Psoas muscle (tissue), 8 donors: ENCODE data around the gene CDK19. TPM values are rescaled to one million over a fixed set of nuclear protein-coding genes. Genes with fewer than 3 reads are reported as not detected.

Experiments
- ATAC-seq, 4 donors: fragments of 200-7000 bp; cut with Tn5 transposase; one replicate each; pipeline ENCODE4 v1.9.1; 2020; ENCODE audit warnings: moderate library complexity in 3 of 4, mild to moderate bottlenecking in 2 of 4
- DNase-seq, 2 donors: peaks; one replicate each; pipeline ENCODE4 v3.0.0-alpha.2; 2020
- H3K27ac ChIP-seq: fragments of 200-600 bp; one replicate; pipeline ENCODE4 v1.8.0; 2022
- H3K27me3 ChIP-seq, 3 donors: fragments of 200-600 bp in 1 of 3; one replicate each; pipeline versions ENCODE4 v1.6.1 to v1.8.0; 2013 to 2022; ENCODE audit warnings: low read length in 2 of 3, mild to moderate bottlenecking in 2 of 3, moderate library complexity in 1 of 3; ENCODE audit not compliant: insufficient read depth in 3 of 3
- H3K36me3 ChIP-seq, 2 donors: fragments of 200-600 bp in 1 of 2; one replicate each; pipeline versions ENCODE4 v1.6.1 to v1.8.0; 2013 to 2022; ENCODE audit warnings: low read depth in 1 of 2, mild to moderate bottlenecking in 1 of 2, moderate library complexity in 1 of 2; ENCODE audit not compliant: insufficient read depth in 1 of 2
- H3K4me1 ChIP-seq: fragments of 200-600 bp; one replicate; pipeline ENCODE4 v1.8.0; 2022
- H3K4me3 ChIP-seq: fragments of 200-600 bp; one replicate; pipeline ENCODE4 v1.8.0; 2022; ENCODE audit warnings: mild to moderate bottlenecking
- H3K9me3 ChIP-seq: fragments of 200-600 bp; one replicate; pipeline ENCODE4 v1.8.0; 2022
- WGBS, 3 donors: extraction: QIAGEN DNeasy Blood & Tissue Kit; methylation state at CpG; one replicate each; pipeline versions ENCODE4 v1.1.6 to v1.1.7; 2013; 5-methylcytosine and 5-hydroxymethylcytosine counted together
- intact Hi-C, 2 donors: fragments of 100-400 bp; cut with DNase I; formaldehyde crosslinking; loops; one replicate each; pipeline versions ENCODE4 v1.11.0 to v1.14.2; 2022
- polyA plus RNA-seq, 3 donors: library from polyadenylated mRNA; stranded (reverse); fragments of 200-250 nt; gene quantifications; one replicate each; pipeline ENCODE4 v1.2.3, GENCODE V29; 2013
- total RNA-seq, 4 donors: library from RNA; stranded (reverse); fragmentation: NEBNext Ultra II Directional in 2 of 4; extraction: Animal tissue kit (Norgen Biotek cat#: 25700) in 2 of 4; gene quantifications; one replicate each; pipeline versions ENCODE4 v1.2.1 to v1.2.4, GENCODE V29; 2021 to 2023
- TF ChIP-seq, protein P1 (sequence below): fragments of 200-600 bp; IDR thresholded peaks from one replicate; pipeline ENCODE4 v1.8.0; 2022; ENCODE audit warnings: antibody characterized with exemption
- donor health status: healthy with polysubstance abuse.
- donor health status: DM: no; HTN: no; CAD: no; lungs with moderate emphysema.
- donor health status: Bipolar disorder and iron deficiency.
- donor health status: healthy.
- donor health status: DM: yes; HTN: yes; CAD: no.
- donor health status: DM: no; HTN: no; CAD: no.
- donor health status: DM: no; HTN: no; CAD: no.
- donor health status: DM: yes; HTN: yes; CAD: no.

Gene CDK19
- total and polyA plus RNA-seq, 7 donors: 2.2 to 11.6 (median 5.5) TPM

DNA sequence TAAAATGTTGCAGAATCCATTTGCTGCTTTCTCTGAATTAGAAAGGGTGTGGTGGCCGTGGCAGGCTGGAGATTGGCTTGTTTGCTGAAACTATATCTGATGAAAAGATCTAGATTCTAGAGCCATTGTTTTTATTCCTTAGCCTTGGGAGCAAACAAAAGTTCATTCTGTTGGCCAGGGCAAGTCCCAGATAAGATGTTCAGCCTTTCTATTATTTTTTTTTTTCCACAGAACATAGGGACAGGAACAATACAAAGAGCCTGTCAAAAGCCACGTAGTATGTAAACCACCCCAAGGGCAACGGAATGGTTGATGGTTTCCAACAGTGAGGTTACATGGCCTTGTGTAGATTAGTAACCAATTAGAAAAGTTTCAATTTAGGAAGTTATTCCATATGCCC, 218.9 kb downstream of the CDK19 start:
- no peak for DNase-seq
- no peak overlapping the region for H3K27ac ChIP-seq
- no peaks in the 10 kb centered on the region for H3K4me1 ChIP-seq
- intact Hi-C loops: no loop called here
- H3K27me3 ChIP-seq: peaks cover 0 to 4% (median 0%) of the 10 kb centered on the region in 3 donors
- ATAC-seq: no peak
- no peaks in the 10 kb centered on the region for H3K9me3 ChIP-seq
- WGBS, 3 donors: 71 to 75% (median 74%) methylated on average over 3 of the region's 3 CpGs
- TF ChIP-seq, protein P1, sequence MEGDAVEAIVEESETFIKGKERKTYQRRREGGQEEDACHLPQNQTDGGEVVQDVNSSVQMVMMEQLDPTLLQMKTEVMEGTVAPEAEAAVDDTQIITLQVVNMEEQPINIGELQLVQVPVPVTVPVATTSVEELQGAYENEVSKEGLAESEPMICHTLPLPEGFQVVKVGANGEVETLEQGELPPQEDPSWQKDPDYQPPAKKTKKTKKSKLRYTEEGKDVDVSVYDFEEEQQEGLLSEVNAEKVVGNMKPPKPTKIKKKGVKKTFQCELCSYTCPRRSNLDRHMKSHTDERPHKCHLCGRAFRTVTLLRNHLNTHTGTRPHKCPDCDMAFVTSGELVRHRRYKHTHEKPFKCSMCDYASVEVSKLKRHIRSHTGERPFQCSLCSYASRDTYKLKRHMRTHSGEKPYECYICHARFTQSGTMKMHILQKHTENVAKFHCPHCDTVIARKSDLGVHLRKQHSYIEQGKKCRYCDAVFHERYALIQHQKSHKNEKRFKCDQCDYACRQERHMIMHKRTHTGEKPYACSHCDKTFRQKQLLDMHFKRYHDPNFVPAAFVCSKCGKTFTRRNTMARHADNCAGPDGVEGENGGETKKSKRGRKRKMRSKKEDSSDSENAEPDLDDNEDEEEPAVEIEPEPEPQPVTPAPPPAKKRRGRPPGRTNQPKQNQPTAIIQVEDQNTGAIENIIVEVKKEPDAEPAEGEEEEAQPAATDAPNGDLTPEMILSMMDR: no peak
- H3K36me3 ChIP-seq: no peaks in the 10 kb centered on the region
- no peak overlapping the region for H3K4me3 ChIP-seq

DNA sequence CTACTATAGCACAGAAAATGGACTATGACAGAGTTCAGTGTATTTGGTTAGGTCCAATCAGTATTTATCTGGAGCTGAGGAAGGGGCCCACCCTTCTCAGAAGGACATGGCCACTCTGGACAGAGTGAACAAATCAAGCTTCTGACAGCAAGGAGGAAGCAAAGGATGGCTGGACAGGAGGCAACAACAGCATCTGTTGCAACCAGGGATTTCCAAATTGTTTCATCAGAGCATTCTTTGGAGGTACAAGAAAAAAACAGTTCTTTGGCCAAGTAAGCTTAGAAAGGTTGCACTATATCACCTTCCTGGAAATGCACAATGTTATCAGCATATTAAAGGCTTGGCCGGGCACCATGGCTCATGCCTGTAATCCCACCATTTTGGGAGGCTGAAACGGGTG, 220.2 kb downstream of the CDK19 start:
- H3K9me3 ChIP-seq: no peaks in the 10 kb centered on the region
- 87 to 97% (median 90%) methylated on average over 2 of the region's 2 CpGs for WGBS, 3 donors
- peaks cover 0 to 4% (median 0%) of the 10 kb centered on the region in 3 donors for H3K27me3 ChIP-seq
- no peaks in the 10 kb centered on the region for H3K4me1 ChIP-seq
- TF ChIP-seq, protein P1: no peak
- no peak overlapping the region for H3K27ac ChIP-seq
- H3K36me3 ChIP-seq: no peaks in the 10 kb centered on the region
- ATAC-seq (no peak), DNase-seq (no peak)
- intact Hi-C loops: no loop called here
- no peak overlapping the region for H3K4me3 ChIP-seq

DNA sequence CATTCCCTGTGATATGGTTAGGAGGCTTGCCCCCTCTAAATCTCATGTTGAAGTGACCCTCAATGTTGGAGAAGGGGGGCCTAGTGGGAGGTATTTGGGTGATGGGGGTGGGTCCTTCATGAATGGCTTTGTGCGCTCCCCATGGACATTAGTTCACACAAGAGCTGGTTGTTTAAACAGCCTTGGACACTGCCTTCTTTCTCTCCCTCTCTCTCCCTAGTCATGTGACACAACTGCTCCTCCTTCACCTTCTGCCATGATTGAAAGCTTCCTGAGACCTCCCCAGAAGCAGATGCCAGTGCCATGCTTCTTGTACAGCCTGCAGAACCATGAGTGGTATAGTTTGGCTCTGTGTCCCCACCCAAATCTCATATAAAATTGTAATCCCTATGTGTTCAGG, 221.6 kb downstream of the CDK19 start:
- no peaks in the 10 kb centered on the region for H3K36me3 ChIP-seq
- DNase-seq (no peak), ATAC-seq (no peak)
- H3K27ac ChIP-seq: no peak overlapping the region
- H3K27me3 ChIP-seq: peaks cover 0 to 4% (median 0%) of the 10 kb centered on the region in 3 donors
- no peaks in the 10 kb centered on the region for H3K9me3 ChIP-seq
- intact Hi-C loops: no loop called here
- H3K4me3 ChIP-seq: no peak overlapping the region
- no peaks in the 10 kb centered on the region for H3K4me1 ChIP-seq
- TF ChIP-seq, protein P1: no peak
- WGBS, 3 donors: 93 to 100% (median 100%) methylated on average over 1 of the region's 1 CpG

DNA sequence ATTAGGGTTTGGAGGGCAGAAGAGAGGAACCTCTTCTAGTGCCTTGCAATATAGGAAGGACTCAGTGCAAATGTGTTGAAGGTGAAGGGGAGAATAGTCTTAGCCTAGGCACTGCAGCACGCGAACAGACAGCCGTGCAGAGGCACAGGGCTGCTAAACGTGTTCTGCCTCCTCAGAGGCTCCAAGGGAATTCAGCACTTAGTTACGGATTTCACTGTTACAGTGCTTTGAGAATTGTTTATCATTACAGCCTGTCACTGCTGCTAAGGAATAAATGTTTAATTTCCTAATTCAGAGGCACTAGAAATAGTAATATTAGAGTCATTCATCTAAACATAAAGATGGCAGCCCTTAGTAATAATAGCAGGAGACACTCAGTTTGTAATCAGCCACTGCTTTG, 222.5 kb downstream of the CDK19 start:
- intact Hi-C loops: no loop called here
- WGBS, 3 donors: 25 to 42% (median 37%) methylated on average over 5 of the region's 5 CpGs
- Histone ChIP-seq H3K36me3 (no peaks in the 10 kb centered on the region), H3K4me1 (no peaks in the 10 kb centered on the region), H3K9me3 (no peaks in the 10 kb centered on the region), H3K27me3 (peaks cover 0 to 4% (median 0%) of the 10 kb centered on the region in 3 donors), H3K4me3 (no peak overlapping the region), H3K27ac (no peak overlapping the region)
- DNase-seq (no peak), ATAC-seq (no peak)
- TF ChIP-seq, protein P1: no peak

DNA sequence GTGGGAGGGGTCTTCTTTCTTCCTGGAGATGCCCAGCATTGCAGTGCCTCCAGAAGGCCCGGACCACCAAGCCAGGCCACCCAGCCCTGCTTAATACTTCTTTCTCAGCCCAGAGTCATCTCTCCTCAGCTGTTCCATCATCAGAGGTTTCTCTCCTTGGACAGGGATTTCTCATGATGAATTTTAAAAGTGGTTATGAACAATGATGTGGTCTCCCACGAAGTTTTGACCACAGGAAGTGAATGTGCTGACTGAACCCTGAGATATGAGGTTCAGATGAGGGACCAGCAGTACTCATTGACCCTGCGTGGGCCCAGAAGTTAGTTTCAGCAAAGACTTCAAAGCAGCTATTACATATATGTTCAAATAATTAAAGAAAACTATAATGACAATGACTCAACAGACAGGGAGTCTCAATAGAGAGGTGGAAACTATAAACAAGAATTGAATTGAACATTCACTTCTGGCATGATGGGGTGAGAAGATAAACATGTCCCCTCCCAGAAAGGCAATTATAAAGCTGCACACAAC, 224.4 kb downstream of the CDK19 start:
- intact Hi-C loops: no loop called here
- Histone ChIP-seq H3K36me3 (no peaks in the 10 kb centered on the region), H3K4me3 (no peak overlapping the region), H3K4me1 (no peaks in the 10 kb centered on the region), H3K9me3 (no peaks in the 10 kb centered on the region), H3K27ac (no peak overlapping the region), H3K27me3 (peaks cover 0 to 4% (median 0%) of the 10 kb centered on the region in 3 donors)
- TF ChIP-seq, protein P1: no peak
- ATAC-seq (no peak), DNase-seq (no peak)
- WGBS, 3 donors: 73 to 83% (median 82%) methylated on average over 2 to 3 of the region's 3 CpGs
